OCI-M2 (cell line): ENCODE results near the gene GLS2.
A peak's percentile ranks its signal among the peaks of the same experiment; 100 is the strongest.
"Not testable (repeated sequence)": the region's sequence is repeated elsewhere in the genome, so short reads cannot be mapped to it uniquely, and the experiment has no call there.

Experiments used
- DNase-seq: peaks from one replicate; lab custom pipeline; 2025; ENCODE audit not compliant: unreplicated experiment; lab: John Stamatoyannopoulos, UW

Gene GLS2

DNA sequence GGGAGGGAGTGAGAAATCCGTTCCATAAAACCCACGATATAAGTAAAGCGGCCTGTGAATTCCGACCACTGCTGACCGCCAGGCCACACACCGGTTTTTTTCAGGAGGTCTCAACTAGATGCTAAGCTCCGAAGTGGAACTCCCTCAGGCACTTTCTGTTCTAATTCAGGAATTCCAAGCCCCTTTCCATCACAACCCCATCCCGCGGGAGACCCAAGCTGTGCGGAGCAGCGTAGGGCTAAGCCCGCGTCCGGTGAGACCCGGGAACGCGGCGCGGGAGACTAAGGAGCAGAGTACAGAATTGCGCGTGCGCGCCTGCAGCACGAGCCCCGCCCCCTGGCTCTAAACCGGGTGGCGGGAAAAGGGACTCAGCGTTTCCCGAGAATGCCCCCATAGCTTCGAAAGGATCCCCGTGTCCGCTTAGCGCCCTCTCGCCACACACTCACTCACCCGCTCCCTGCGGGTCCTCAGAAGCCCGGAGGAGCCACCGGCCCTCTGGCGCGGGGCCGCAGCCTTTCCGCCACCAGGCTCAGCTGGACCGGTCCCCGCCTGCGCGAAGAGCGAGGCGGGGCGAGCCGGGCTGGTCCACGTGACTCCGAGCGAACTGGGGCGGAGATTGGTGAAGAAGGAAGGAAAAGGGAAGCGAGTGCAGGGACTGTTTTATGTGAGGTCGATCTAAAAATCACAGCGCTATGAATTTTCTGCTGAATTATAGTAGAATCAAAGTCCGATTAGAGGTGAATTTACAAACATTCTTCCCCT, 38.9 kb downstream of the GLS2 start, which contains the start of gene TIMELESS:
TIMELESS (minus strand) TSS at position 567 of the 762 bp plus-strand sequence. CDS start 15,256 bp downstream, outside the sequence.
- peak; percentile 74 for DNase-seq

DNA sequence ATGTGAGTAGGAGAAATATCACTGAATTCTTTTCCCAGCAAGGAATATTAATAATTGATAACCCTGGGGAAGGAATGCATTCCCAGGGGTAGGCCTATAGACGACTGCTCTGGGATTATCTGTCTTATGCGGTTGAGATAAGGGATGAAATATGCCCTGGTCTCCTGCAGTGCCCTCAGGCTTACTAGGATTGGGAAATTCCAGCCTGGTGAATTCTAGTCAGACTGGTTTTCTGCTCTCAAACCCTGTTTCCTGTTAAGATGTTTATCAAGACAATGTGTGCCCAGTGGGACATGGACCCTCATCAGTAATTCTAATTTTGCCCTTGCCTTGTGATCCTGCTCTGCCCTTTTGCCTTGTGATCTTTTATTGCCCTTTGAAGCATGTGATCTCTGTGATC, 44.8 kb downstream of the GLS2 start:
- DNase-seq: not testable (repeated sequence)

DNA sequence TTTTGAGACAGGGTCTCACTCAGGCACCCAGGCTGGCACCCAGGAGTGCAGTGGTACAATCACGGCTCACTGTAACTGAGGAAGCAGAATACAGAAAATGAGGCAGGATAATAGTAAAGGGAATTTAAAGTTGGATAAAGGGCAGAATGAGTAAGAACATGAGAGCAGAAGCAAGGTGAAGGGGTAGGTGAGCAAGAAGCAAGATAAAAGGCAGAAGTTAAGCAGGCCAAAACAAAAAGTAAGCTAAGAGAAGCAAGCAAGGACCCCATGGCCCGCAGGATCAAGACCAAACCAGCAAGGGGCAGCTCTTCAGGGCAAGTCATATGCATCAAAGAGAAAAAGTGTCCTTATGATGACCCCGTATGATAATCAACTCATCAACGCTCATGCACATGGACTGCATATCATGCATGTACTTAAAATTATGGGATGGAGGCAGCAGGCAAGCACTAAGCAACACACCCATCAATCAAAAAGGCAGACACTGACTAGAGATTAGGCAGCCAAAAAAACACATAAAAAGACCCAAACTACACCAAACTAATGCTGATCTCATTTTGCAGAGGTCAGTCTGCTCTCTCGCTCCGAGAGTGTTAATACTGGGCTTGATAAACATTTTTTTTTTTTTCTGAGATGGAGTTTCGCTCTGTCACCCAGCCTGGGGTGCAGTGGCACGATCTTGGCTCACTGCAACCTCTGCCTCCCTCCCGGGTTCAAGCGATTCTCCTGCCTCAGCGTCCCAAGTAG, 50.4 kb downstream of the GLS2 start:
- DNase-seq: no peak

DNA sequence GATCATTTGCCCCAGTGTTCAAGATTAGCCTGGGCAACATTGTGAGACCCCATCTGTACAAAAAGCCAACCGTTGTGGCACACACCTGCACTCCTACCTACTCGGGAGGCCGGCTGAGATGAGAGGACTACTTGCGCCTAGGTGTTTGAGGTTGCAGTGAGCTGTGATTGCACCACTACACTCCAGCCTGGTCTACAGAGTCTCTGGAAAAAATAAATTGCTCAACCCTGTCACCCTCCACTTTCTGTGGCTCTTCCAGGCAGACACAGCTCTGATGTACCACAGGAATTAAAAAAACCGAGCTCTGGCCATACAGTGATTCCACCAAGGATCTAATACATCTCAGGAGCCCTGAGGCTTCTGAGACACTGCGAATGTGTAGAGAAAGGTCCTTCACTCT, 53.1 kb downstream of the GLS2 start:
- no peak for DNase-seq

- no peak for DNase-seq
Measured at GRCh38 chr12:56431850-56432249, 56.1 kb downstream of the GLS2 start.

DNA sequence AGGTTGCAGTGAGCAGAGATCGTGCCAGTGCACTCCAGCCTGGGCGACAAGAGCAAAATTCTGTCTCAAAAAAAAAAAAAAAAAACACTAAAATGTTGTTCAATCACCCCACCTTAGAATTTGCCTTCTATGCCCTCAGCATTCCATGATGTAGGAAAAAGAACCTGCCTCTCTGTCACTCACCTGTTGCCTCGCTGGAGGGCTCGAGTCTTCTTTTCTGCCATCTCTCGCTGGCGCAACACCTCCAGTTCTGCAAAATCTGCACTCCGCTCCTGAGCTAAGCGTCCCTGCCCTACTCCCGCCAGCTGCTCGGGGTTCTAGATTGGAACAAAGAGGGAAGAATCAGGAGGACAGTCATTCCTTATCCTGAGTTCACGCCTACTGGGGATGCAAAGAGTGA, 56.7 kb downstream of the GLS2 start:
- DNase-seq: no peak

GRCh38 chr12:56425940-56426438, 62.0 kb downstream of the GLS2 start:
- DNase-seq: no peak

GRCh38 chr12:56425193-56425592, 62.8 kb downstream of the GLS2 start:
- DNase-seq: no peak
